HepG2 (cell line): ENCODE measurements around the gene NCAPD2. TPM values are rescaled to one million over a fixed set of nuclear protein-coding genes. Genes with fewer than 3 reads are reported as not detected.

Source experiments
- AGO2 ChIP-seq: fragments of 200-400 bp; formaldehyde crosslinking; optimal IDR thresholded peaks from 2 replicates; pipeline ENCODE3; 2017; ENCODE audit warnings: mild to moderate bottlenecking, low read depth, low read length, moderate library complexity
- CENPX ChIP-seq: sonication (generic); formaldehyde crosslinking; IDR thresholded peaks from 2 replicates; pipeline ENCODE4 v1.9.0; 2021; ENCODE audit warnings: mild to moderate bottlenecking, missing genetic modification reagents, moderate library complexity
- KDM5A ChIP-seq: fragments of 200-600 bp; sonication (generic); IDR thresholded peaks from 2 replicates; pipeline ENCODE4 v1.7.0; 2018; ENCODE audit warnings: antibody characterized with exemption, mild to moderate bottlenecking, low read length, borderline replicate concordance
- MBD4 ChIP-seq: IDR thresholded peaks from 2 replicates; pipeline ENCODE4 v1.6.1; 2012; ENCODE audit warnings: low read length, inconsistent platforms, borderline replicate concordance
- MEF2D ChIP-seq: sonication (generic); formaldehyde crosslinking; IDR thresholded peaks from 2 replicates; pipeline ENCODE4 v1.5.1; 2020; ENCODE audit warnings: mild to moderate bottlenecking, missing genetic modification reagents
- PAF1 ChIP-seq: IDR thresholded peaks from 2 replicates; pipeline ENCODE4 v1.6.1; 2016; ENCODE audit warnings: missing genetic modification reagents, missing compliant biosample characterization
- RAD21 ChIP-seq: fragments of 450-650 bp; formaldehyde crosslinking; IDR thresholded peaks from 2 replicates; pipeline ENCODE4 v1.5.0; 2020; ENCODE audit warnings: mild to moderate bottlenecking
- ZBTB21 ChIP-seq: sonication (generic); formaldehyde crosslinking; IDR thresholded peaks from 2 replicates; pipeline ENCODE4 v1.4.0; 2020; ENCODE audit warnings: missing genetic modification reagents
- ZNF143 ChIP-seq: sonication (generic); formaldehyde crosslinking; IDR thresholded peaks from 2 replicates; pipeline ENCODE4 v1.4.0; 2020; ENCODE audit warnings: missing genetic modification reagents
- ZNF160 ChIP-seq: sonication (generic); formaldehyde crosslinking; IDR thresholded peaks from 2 replicates; pipeline ENCODE4 v1.8.0; 2022; ENCODE audit warnings: mild to moderate bottlenecking, inconsistent platforms, missing genetic modification reagents
- ZNF788 ChIP-seq: sonication (generic); formaldehyde crosslinking; IDR thresholded peaks from 2 replicates; pipeline ENCODE4 v1.5.0; 2020; ENCODE audit warnings: mild to moderate bottlenecking, missing genetic modification reagents, borderline replicate concordance
- ZNF83 ChIP-seq: sonication (generic); formaldehyde crosslinking; IDR thresholded peaks from 2 replicates; pipeline ENCODE4 v1.4.0; 2020; ENCODE audit warnings: missing genetic modification reagents, mild to moderate bottlenecking, borderline replicate concordance
- polyA plus RNA-seq, 8 experiments: library from polyadenylated mRNA; depleted of rRNA in 3 of 8; stranded (reverse) in 7 of 8; unstranded in 1 of 8; fragments of >200 nt; fragmentation: Illumina TruSeq in 4 of 8; extraction: Trizol in 4 of 8; gene quantifications; 2 replicates each; pipeline versions ENCODE4 v1.2.1 to v1.2.3, GENCODE V29; 2011 to 2016; ENCODE audit warnings: low read depth in 4 of 8, missing spikeins in 1 of 8, mixed read lengths in 1 of 8; ENCODE audit not compliant: insufficient read depth in 1 of 8
- total RNA-seq, 5 experiments: library from RNA; depleted of rRNA; stranded (reverse); fragments of >200 nt; fragmentation: Illumina TruSeq; extraction: Trizol; gene quantifications; 2 replicates each; pipeline ENCODE4 v1.2.3, GENCODE V29; 2016; ENCODE audit warnings: low read depth in 1 of 5
- TF ChIP-seq, protein P1 (sequence below): sonication (generic); formaldehyde crosslinking; IDR thresholded peaks from 2 replicates; pipeline ENCODE4 v1.5.1; 2020; ENCODE audit warnings: missing genetic modification reagents, mild to moderate bottlenecking, borderline replicate concordance
- TF ChIP-seq, protein P2 (sequence below): sonication (generic); formaldehyde crosslinking; IDR thresholded peaks from 2 replicates; pipeline ENCODE4 v1.4.0; 2020; ENCODE audit warnings: missing genetic modification reagents
- TF ChIP-seq, protein P3 (sequence below): sonication (generic); formaldehyde crosslinking; IDR thresholded peaks from 2 replicates; pipeline ENCODE4 v1.4.0; 2020; ENCODE audit warnings: missing genetic modification reagents, borderline replicate concordance

Gene NCAPD2
- total and polyA plus RNA-seq, 2 of the 13 experiments (the other 11 are each of a cell fraction or from before 2014, with no cell fraction given): 51.1 to 65.6 TPM

DNA sequence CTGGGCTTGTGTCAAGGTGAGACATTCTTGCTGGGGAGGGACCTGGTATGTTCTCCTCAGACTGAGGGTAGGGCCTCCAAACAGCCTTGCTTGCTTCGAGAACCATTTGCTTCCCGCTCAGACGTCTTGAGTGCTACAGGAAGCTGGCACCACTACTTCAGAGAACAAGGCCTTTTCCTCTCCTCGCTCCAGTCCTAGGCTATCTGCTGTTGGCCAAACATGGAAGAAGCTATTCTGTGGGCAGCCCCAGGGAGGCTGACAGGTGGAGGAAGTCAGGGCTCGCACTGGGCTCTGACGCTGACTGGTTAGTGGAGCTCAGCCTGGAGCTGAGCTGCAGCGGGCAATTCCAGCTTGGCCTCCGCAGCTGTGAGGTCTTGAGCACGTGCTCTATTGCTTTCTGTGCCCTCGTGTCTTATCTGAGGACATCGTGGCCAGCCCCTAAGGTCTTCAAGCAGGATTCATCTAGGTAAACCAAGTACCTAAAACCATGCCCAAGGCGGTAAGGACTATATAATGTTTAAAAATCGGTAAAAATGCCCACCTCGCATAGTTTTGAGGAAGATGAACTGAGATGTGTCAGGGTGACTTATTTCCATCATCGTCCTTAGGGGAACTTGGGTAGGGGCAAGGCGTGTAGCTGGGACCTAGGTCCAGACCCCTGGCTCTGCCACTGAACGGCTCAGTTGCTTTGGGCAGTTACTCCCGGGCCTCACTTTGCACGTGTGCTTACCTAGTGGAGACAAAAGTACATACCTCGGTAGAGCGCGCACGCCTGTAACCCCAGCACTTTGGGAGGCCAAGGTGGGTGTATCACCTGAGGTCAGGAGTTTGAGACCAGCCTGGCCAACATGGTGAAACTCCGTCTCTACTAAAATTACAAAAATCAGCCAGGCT, 44.8 kb downstream of the NCAPD2 start (continued):
- TF ChIP-seq, protein P1, sequence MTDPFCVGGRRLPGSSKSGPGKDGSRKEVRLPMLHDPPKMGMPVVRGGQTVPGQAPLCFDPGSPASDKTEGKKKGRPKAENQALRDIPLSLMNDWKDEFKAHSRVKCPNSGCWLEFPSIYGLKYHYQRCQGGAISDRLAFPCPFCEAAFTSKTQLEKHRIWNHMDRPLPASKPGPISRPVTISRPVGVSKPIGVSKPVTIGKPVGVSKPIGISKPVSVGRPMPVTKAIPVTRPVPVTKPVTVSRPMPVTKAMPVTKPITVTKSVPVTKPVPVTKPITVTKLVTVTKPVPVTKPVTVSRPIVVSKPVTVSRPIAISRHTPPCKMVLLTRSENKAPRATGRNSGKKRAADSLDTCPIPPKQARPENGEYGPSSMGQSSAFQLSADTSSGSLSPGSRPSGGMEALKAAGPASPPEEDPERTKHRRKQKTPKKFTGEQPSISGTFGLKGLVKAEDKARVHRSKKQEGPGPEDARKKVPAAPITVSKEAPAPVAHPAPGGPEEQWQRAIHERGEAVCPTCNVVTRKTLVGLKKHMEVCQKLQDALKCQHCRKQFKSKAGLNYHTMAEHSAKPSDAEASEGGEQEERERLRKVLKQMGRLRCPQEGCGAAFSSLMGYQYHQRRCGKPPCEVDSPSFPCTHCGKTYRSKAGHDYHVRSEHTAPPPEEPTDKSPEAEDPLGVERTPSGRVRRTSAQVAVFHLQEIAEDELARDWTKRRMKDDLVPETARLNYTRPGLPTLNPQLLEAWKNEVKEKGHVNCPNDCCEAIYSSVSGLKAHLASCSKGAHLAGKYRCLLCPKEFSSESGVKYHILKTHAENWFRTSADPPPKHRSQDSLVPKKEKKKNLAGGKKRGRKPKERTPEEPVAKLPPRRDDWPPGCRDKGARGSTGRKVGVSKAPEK: 0 out of 2 replicates have a peak, but pooled peaks have one; percentile 13
- TF ChIP-seq MBD4 (peak; percentile 58; the same call in 1 of the 2 replicates), ZNF788 (0 out of 2 replicates have a peak, but pooled peaks have one; percentile 16), MEF2D (CRISPR knock-in tag) (0 out of 2 replicates have a peak, but pooled peaks have one; percentile 35), PAF1 (CRISPR knock-in tag) (peak; percentile 47; the same call in 1 of the 2 replicates), AGO2 (peak; percentile 91), ZNF160 (CRISPR knock-in tag) (peak; percentile 51; the same call in 1 of the 2 replicates), ZNF83 (0 out of 2 replicates have a peak, but pooled peaks have one; percentile 50), KDM5A (no peak), ZNF143 (CRISPR knock-in tag) (0 out of 2 replicates have a peak, but pooled peaks have one; percentile 19), CENPX (CRISPR knock-in tag) (no peak), ZBTB21 (CRISPR knock-in tag) (no peak), RAD21 (peak; percentile 10)
- TF ChIP-seq, protein P2, sequence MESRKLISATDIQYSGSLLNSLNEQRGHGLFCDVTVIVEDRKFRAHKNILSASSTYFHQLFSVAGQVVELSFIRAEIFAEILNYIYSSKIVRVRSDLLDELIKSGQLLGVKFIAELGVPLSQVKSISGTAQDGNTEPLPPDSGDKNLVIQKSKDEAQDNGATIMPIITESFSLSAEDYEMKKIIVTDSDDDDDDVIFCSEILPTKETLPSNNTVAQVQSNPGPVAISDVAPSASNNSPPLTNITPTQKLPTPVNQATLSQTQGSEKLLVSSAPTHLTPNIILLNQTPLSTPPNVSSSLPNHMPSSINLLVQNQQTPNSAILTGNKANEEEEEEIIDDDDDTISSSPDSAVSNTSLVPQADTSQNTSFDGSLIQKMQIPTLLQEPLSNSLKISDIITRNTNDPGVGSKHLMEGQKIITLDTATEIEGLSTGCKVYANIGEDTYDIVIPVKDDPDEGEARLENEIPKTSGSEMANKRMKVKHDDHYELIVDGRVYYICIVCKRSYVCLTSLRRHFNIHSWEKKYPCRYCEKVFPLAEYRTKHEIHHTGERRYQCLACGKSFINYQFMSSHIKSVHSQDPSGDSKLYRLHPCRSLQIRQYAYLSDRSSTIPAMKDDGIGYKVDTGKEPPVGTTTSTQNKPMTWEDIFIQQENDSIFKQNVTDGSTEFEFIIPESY (CRISPR knock-in tag): peak; percentile 82; the same call in 1 of the 2 replicates
- TF ChIP-seq, protein P3, sequence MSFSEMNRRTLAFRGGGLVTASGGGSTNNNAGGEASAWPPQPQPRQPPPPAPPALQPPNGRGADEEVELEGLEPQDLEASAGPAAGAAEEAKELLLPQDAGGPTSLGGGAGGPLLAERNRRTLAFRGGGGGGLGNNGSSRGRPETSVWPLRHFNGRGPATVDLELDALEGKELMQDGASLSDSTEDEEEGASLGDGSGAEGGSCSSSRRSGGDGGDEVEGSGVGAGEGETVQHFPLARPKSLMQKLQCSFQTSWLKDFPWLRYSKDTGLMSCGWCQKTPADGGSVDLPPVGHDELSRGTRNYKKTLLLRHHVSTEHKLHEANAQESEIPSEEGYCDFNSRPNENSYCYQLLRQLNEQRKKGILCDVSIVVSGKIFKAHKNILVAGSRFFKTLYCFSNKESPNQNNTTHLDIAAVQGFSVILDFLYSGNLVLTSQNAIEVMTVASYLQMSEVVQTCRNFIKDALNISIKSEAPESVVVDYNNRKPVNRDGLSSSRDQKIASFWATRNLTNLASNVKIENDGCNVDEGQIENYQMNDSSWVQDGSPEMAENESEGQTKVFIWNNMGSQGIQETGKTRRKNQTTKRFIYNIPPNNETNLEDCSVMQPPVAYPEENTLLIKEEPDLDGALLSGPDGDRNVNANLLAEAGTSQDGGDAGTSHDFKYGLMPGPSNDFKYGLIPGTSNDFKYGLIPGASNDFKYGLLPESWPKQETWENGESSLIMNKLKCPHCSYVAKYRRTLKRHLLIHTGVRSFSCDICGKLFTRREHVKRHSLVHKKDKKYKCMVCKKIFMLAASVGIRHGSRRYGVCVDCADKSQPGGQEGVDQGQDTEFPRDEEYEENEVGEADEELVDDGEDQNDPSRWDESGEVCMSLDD: no peak
